ENCODE results near the gene NAPA.

NAPA gene

GRCh38 chr19:47514151-47514868 is 553 bp downstream of the NAPA start:
- peaks cover 20 to 43% of the 10 kb centered on the region in 2 donors for H3K36me3 Mint-ChIP-seq
- no peaks in the 10 kb centered on the region for H3K9me3 Mint-ChIP-seq
- H3K4me1 Mint-ChIP-seq, result peaks cover 56 to 93% of the 10 kb centered on the region in 2 donors
- ATAC-seq (replicated peaks), result peak; percentile 4 to 7
- DNase-seq, result no peak
- H3K27me3 Mint-ChIP-seq, result no peaks in the 10 kb centered on the region
- peak overlapping the region; percentile 89 to 97 for H3K4me3 Mint-ChIP-seq
- peak overlapping the region; percentile 99 for H3K27ac Mint-ChIP-seq

DNA sequence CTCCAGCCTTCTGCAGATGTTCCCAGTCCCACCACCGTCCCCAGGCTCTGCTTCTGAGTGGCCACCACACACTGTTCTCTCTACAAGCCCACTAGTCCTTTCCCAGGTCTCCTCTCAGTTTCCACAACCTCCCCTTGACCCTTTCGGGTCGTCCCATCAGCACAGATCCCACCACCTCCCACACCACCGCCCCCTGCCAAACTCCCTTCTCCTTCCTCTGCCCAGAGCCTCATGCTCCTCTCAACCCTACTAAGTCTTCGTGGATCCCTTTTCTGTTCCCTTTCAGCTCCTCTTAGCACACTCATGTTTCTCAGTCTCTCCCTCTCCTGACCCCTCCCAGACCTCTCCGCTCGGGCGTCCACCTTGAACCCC is 1.9 kb downstream of the NAPA start:
- Mint-ChIP-seq H3K9me3 (no peaks in the 10 kb centered on the region), H3K27ac (peak overlapping the region; percentile 99), H3K4me3 (peak overlapping the region; percentile 89 to 97), H3K36me3 (peaks cover 20 to 43% of the 10 kb centered on the region in 2 donors), H3K27me3 (no peaks in the 10 kb centered on the region), H3K4me1 (peaks cover 45 to 80% of the 10 kb centered on the region in 2 donors)
- no peak for DNase-seq
- ATAC-seq (replicated peaks), result no peak

- Mint-ChIP-seq H3K4me1 (peaks cover 44 to 80% of the 10 kb centered on the region in 2 donors), H3K4me3 (peak overlapping the region; percentile 89 to 97), H3K27ac (peak overlapping the region; percentile 99), H3K27me3 (no peaks in the 10 kb centered on the region), H3K36me3 (peaks cover 20 to 43% of the 10 kb centered on the region in 2 donors), H3K9me3 (no peaks in the 10 kb centered on the region)
- ATAC-seq (replicated peaks), result no peak
- DNase-seq, result no peak
Measured at GRCh38 chr19:47512183-47512947, 2.5 kb downstream of the NAPA start.

DNA sequence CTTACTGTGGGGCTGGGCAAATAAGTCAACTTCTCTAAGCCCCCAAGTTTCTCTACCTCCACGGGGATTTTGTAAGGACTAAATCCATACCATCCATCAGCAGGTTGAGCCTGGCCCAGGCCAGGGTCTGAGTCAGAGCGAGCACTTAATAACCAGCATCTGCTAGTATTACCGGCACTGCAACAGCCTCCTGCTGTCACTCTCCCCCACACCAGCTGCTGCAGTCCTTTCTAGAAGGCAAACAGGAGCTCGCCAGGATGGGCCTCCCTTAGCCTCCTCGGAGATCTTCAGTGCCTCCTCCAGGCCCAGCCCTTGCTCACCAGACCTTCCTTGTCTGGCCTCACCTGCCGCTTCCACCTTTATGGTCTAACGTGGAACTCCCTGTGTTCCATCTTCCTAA is 3.2 kb downstream of the NAPA start:
- peaks cover 22 to 43% of the 10 kb centered on the region in 2 donors for H3K36me3 Mint-ChIP-seq
- ATAC-seq (replicated peaks), result no peak
- H3K4me1 Mint-ChIP-seq, result peaks cover 39 to 73% of the 10 kb centered on the region in 2 donors
- DNase-seq, result no peak
- H3K27me3 Mint-ChIP-seq, result no peaks in the 10 kb centered on the region
- H3K27ac Mint-ChIP-seq, result no peak overlapping the region
- no peak overlapping the region for H3K4me3 Mint-ChIP-seq
- no peaks in the 10 kb centered on the region for H3K9me3 Mint-ChIP-seq

DNA sequence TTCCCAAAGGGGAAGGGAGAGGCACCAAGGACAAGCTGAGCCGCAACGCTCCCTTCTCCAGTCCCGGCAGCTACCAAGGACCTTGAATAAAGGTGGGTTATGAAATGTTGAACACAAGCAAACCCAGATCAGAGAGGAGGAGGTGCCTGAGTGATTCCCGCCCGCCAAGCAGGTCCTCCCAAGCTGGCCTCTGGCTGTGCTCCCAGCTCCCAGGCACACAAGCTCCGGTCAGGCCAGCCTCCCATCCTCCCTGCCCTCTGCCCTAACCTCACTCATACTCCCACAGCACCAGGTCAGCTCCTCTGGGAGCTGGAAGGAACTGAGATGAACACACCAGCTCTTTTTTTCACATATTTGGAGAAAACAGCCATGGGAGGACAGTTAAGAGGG is 3.7 kb downstream of the NAPA start:
- no peaks in the 10 kb centered on the region for H3K27me3 Mint-ChIP-seq
- peaks cover 22 to 43% of the 10 kb centered on the region in 2 donors for H3K36me3 Mint-ChIP-seq
- no peak for DNase-seq
- H3K9me3 Mint-ChIP-seq, result no peaks in the 10 kb centered on the region
- peaks cover 37 to 73% of the 10 kb centered on the region in 2 donors for H3K4me1 Mint-ChIP-seq
- no peak for ATAC-seq (replicated peaks)
- H3K27ac Mint-ChIP-seq, result no peak overlapping the region
- no peak overlapping the region for H3K4me3 Mint-ChIP-seq

GRCh38 chr19:47510516-47511127 is 4.2 kb downstream of the NAPA start:
- no peaks in the 10 kb centered on the region for H3K9me3 Mint-ChIP-seq
- H3K27ac Mint-ChIP-seq, result no peak overlapping the region
- H3K4me3 Mint-ChIP-seq, result no peak overlapping the region
- DNase-seq, result no peak
- peaks cover 35 to 71% of the 10 kb centered on the region in 2 donors for H3K4me1 Mint-ChIP-seq
- H3K27me3 Mint-ChIP-seq, result no peaks in the 10 kb centered on the region
- ATAC-seq (replicated peaks), result no peak
- peaks cover 22 to 43% of the 10 kb centered on the region in 2 donors for H3K36me3 Mint-ChIP-seq

GRCh38 chr19:47509973-47510372 is 4.9 kb downstream of the NAPA start:
- DNase-seq (no peak), ATAC-seq (replicated peaks) (no peak)
- Mint-ChIP-seq H3K36me3 (peaks cover 24 to 44% of the 10 kb centered on the region in 2 donors), H3K27me3 (no peaks in the 10 kb centered on the region), H3K9me3 (no peaks in the 10 kb centered on the region), H3K4me3 (no peak overlapping the region), H3K4me1 (peaks cover 34 to 74% of the 10 kb centered on the region in 2 donors), H3K27ac (no peak overlapping the region)

- Mint-ChIP-seq H3K27me3 (no peaks in the 10 kb centered on the region), H3K9me3 (no peaks in the 10 kb centered on the region), H3K36me3 (peaks cover 19 to 43% of the 10 kb centered on the region in 2 donors), H3K4me1 (peaks cover 31 to 70% of the 10 kb centered on the region in 2 donors), H3K4me3 (no peak overlapping the region), H3K27ac (no peak overlapping the region)
- DNase-seq (no peak), ATAC-seq (replicated peaks) (no peak)
Measured at GRCh38 chr19:47509170-47509847, 5.6 kb downstream of the NAPA start.

DNA sequence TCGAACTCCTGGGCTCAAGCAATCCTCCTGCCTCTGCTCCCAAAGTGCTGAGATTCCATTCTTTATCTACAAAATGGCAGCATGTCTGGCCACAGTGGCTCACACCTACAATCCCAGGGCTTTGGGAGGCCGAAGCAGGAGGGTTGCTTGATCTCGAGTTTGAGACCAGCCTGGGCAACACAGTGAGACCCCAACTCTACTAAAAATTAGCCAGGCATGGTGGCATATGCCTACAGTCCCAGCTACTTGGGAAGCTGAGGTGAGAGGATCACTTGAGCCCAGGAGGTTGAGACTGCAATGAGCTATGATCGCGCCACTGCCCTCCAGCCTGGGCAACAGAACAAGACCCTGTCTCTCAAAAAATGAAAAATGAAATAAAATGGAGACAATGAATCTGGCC is 6.1 kb downstream of the NAPA start:
- DNase-seq (no peak), ATAC-seq (replicated peaks) (no peak)
- Mint-ChIP-seq H3K27ac (no peak overlapping the region), H3K4me3 (no peak overlapping the region), H3K4me1 (peaks cover 27 to 64% of the 10 kb centered on the region in 2 donors), H3K36me3 (peaks cover 21 to 40% of the 10 kb centered on the region in 2 donors), H3K9me3 (no peaks in the 10 kb centered on the region), H3K27me3 (no peaks in the 10 kb centered on the region)

- Mint-ChIP-seq H3K36me3 (peaks cover 27 to 44% of the 10 kb centered on the region in 2 donors), H3K27ac (no peak overlapping the region), H3K4me3 (no peak overlapping the region), H3K9me3 (no peaks in the 10 kb centered on the region), H3K27me3 (no peaks in the 10 kb centered on the region), H3K4me1 (peaks cover 23 to 57% of the 10 kb centered on the region in 2 donors)
- DNase-seq, result no peak
- no peak for ATAC-seq (replicated peaks)
Measured at GRCh38 chr19:47507924-47508553, 6.8 kb downstream of the NAPA start.

DNA sequence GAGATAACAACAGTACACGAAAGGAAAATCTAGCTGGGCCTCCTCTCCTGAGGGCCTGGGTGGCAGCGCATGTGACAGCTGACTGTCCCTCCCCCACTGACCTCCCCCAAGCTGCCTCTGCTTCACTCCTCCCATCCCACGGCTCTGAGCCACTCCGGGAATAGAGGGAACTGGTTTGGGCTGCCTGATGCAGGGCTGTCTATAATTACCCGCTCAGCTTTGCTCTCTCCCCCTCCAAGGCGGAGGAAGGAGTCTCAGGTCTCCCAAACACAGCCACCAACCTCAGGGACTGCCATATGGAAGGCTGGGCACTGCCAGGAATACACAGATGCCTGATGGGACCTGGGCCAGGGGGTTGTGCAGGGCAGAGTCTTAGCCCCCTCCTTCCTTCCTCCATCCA is 7.9 kb downstream of the NAPA start:
- H3K27ac Mint-ChIP-seq, result no peak overlapping the region
- DNase-seq, result no peak
- no peaks in the 10 kb centered on the region for H3K27me3 Mint-ChIP-seq
- peaks cover 12 to 47% of the 10 kb centered on the region in 2 donors for H3K4me1 Mint-ChIP-seq
- H3K4me3 Mint-ChIP-seq, result no peak overlapping the region
- no peak for ATAC-seq (replicated peaks)
- H3K9me3 Mint-ChIP-seq, result no peaks in the 10 kb centered on the region
- peaks cover 29 to 40% of the 10 kb centered on the region in 2 donors for H3K36me3 Mint-ChIP-seq

DNA sequence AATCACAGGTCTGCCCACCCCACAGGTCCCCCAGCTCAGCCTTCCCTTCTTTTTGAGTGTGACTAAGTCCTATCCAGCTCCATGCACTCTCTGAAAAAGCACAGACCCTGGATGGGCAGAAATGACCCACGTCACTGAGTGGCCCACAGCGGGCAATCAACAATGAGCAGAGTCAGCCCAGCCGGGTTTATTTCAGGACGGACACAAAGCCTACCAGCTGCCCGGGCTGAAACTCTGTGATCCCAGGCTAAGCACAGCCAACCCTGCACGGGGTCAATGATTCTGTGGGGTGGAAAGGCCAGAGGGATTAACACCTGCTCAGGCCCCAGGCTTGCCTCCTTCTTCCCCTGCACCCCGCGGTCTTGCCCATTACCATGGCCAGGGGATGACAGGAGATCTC is 8.4 kb downstream of the NAPA start:
- ATAC-seq (replicated peaks), result no peak
- Mint-ChIP-seq H3K9me3 (no peaks in the 10 kb centered on the region), H3K4me3 (no peak overlapping the region), H3K27me3 (no peaks in the 10 kb centered on the region), H3K27ac (no peak overlapping the region), H3K36me3 (peaks cover 29 to 40% of the 10 kb centered on the region in 2 donors), H3K4me1 (peaks cover 8 to 41% of the 10 kb centered on the region in 2 donors)
- no peak for DNase-seq

DNA sequence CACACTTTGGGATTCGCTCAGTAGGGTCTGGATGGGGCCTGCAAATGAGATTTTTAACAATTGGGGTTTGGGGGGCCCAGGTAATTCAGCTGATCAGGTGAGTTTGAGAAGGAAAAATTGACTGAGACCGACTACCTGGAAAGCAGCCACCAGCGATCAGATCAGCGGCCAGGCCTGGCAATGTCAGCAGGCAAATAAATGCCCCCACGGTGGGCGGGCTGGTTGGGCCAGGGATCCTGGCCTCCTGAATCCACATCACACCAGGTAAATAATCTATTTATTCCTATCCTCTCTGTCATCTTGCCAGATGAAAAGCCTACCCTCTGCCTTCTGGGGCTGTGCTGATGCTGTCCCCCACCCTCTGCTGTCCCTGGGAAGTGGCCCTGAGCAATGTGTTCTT is 9.4 kb downstream of the NAPA start:
- Mint-ChIP-seq H3K4me3 (no peak overlapping the region), H3K27me3 (no peaks in the 10 kb centered on the region), H3K27ac (no peak overlapping the region), H3K4me1 (peaks cover 8 to 32% of the 10 kb centered on the region in 2 donors), H3K36me3 (peaks cover 27 to 37% of the 10 kb centered on the region in 2 donors), H3K9me3 (no peaks in the 10 kb centered on the region)
- ATAC-seq (replicated peaks) (no peak), DNase-seq (no peak)

DNA sequence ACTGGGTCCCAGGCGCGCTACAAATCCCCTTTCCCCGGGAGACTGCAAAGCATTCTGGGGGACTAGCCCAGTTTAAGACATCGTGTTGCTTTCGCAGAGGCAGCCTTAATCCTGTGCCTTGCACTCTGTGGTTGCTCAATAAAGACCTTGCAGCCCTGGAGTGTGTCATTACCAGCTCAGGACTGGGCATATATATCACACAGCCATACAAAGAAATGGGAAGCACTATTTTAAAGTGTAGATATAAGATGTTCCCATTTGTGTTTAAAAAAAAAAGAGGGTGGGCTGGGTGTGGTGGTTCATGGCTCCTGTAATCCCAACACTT is 11.1 kb downstream of the NAPA start:
- ATAC-seq (replicated peaks), result no peak
- peaks cover 4 to 21% of the 10 kb centered on the region in 2 donors for H3K4me1 Mint-ChIP-seq
- no peaks in the 10 kb centered on the region for H3K27me3 Mint-ChIP-seq
- H3K9me3 Mint-ChIP-seq, result no peaks in the 10 kb centered on the region
- no peak overlapping the region for H3K27ac Mint-ChIP-seq
- peaks cover 30 to 42% of the 10 kb centered on the region in 2 donors for H3K36me3 Mint-ChIP-seq
- DNase-seq, result no peak
- no peak overlapping the region for H3K4me3 Mint-ChIP-seq

All from stimulated activated naive B cell treated with anti-CD40 and anti-IgM and Interleukin-4, amounts not matched to agents 10 μg/mL and 1 μg/mL and 100 μg/mL, for 72 hours (primary cell).